Duodenal mucosa (tissue), 2 donors: ENCODE data around the gene ST3GAL5.

ENCODE experiments used
- H3K27ac ChIP-seq: one replicate; pipeline ENCODE4 v1.7.0; 2013; ENCODE audit warnings: low read depth, low read length
- H3K27me3 ChIP-seq, 2 donors: one replicate each; pipeline ENCODE4 v1.7.0; 2013; ENCODE audit warnings: low read length in 2 of 2, control low read depth in 1 of 2; ENCODE audit not compliant: insufficient read depth in 2 of 2, control insufficient read depth in 1 of 2
- H3K36me3 ChIP-seq, 2 donors: one replicate each; pipeline ENCODE4 v1.7.0; 2013; ENCODE audit warnings: low read length in 2 of 2, control low read depth in 1 of 2; ENCODE audit not compliant: insufficient read depth in 2 of 2, control insufficient read depth in 1 of 2
- H3K4me1 ChIP-seq, 2 donors: one replicate each; pipeline ENCODE4 v1.7.0; 2013; ENCODE audit warnings: low read length in 2 of 2, control low read depth in 1 of 2; ENCODE audit not compliant: insufficient read depth in 2 of 2, control insufficient read depth in 1 of 2
- H3K4me3 ChIP-seq, 2 donors: one replicate each; pipeline ENCODE4 v1.7.0; 2013; ENCODE audit warnings: low read length in 2 of 2, low read depth in 1 of 2
- H3K9ac ChIP-seq, 2 donors: one replicate each; pipeline ENCODE4 v1.7.0; 2013; ENCODE audit warnings: low read length in 2 of 2, low read depth in 1 of 2
- H3K9me3 ChIP-seq, 2 donors: one replicate each; pipeline ENCODE4 v1.7.0; 2013; ENCODE audit warnings: low read length in 2 of 2, control low read depth in 1 of 2; ENCODE audit not compliant: control insufficient read depth in 1 of 2

Gene ST3GAL5

GRCh38 chr2:85852937-85853498 is 35.8 kb downstream of the ST3GAL5 start:
- H3K9ac ChIP-seq, result peak overlapping the region; percentile 19 to 51
- peak overlapping the region; percentile 32 to 38 for H3K4me3 ChIP-seq
- H3K36me3 ChIP-seq, result no peaks in the 10 kb centered on the region
- H3K27me3 ChIP-seq, result no peaks in the 10 kb centered on the region
- peak overlapping the region; percentile 30 for H3K27ac ChIP-seq
- H3K9me3 ChIP-seq, result no peaks in the 10 kb centered on the region
- H3K4me1 ChIP-seq, result peaks cover 15 to 16% of the 10 kb centered on the region in 2 donors

- Histone ChIP-seq H3K4me3 (peak overlapping the region; percentile 32 to 38), H3K27ac (no peak overlapping the region), H3K9me3 (no peaks in the 10 kb centered on the region), H3K36me3 (peaks cover 0 to 3% of the 10 kb centered on the region in 2 donors), H3K4me1 (peaks cover 15 to 16% of the 10 kb centered on the region in 2 donors), H3K27me3 (no peaks in the 10 kb centered on the region), H3K9ac (no peak overlapping the region)
Observed at GRCh38 chr2:85852152-85852840, 36.5 kb downstream of the ST3GAL5 start.

GRCh38 chr2:85851253-85852151 is 37.3 kb downstream of the ST3GAL5 start:
- Histone ChIP-seq H3K9me3 (no peaks in the 10 kb centered on the region), H3K4me1 (peaks cover 15 to 16% of the 10 kb centered on the region in 2 donors), H3K27ac (no peak overlapping the region), H3K9ac (no peak overlapping the region), H3K36me3 (peaks cover 0 to 3% of the 10 kb centered on the region in 2 donors), H3K4me3 (no peak overlapping the region), H3K27me3 (no peaks in the 10 kb centered on the region)

- Histone ChIP-seq H3K4me1 (peaks cover 15 to 16% of the 10 kb centered on the region in 2 donors), H3K9ac (no peak overlapping the region), H3K36me3 (peaks cover 0 to 3% of the 10 kb centered on the region in 2 donors), H3K4me3 (no peak overlapping the region), H3K9me3 (no peaks in the 10 kb centered on the region), H3K27ac (no peak overlapping the region), H3K27me3 (no peaks in the 10 kb centered on the region)
Observed at GRCh38 chr2:85850451-85850850, 38.3 kb downstream of the ST3GAL5 start.

- H3K4me3 ChIP-seq, result no peak overlapping the region
- peaks cover 0 to 7% of the 10 kb centered on the region in 2 donors for H3K36me3 ChIP-seq
- no peaks in the 10 kb centered on the region for H3K27me3 ChIP-seq
- no peak overlapping the region for H3K9ac ChIP-seq
- H3K27ac ChIP-seq, result no peak overlapping the region
- no peaks in the 10 kb centered on the region for H3K9me3 ChIP-seq
- no peaks in the 10 kb centered on the region for H3K4me1 ChIP-seq
Observed at GRCh38 chr2:85847051-85847588, 41.7 kb downstream of the ST3GAL5 start.

- no peak overlapping the region for H3K4me3 ChIP-seq
- H3K27ac ChIP-seq, result no peak overlapping the region
- H3K9me3 ChIP-seq, result no peaks in the 10 kb centered on the region
- H3K4me1 ChIP-seq, result no peaks in the 10 kb centered on the region
- H3K27me3 ChIP-seq, result no peaks in the 10 kb centered on the region
- no peak overlapping the region for H3K9ac ChIP-seq
- peaks cover 0 to 7% of the 10 kb centered on the region in 2 donors for H3K36me3 ChIP-seq
Observed at GRCh38 chr2:85846411-85846810, 42.4 kb downstream of the ST3GAL5 start.

GRCh38 chr2:85844486-85844885 is 44.3 kb downstream of the ST3GAL5 start:
- Histone ChIP-seq H3K9ac (no peak overlapping the region), H3K27me3 (no peaks in the 10 kb centered on the region), H3K36me3 (peaks cover 0 to 8% of the 10 kb centered on the region in 2 donors), H3K4me3 (no peak overlapping the region), H3K9me3 (no peaks in the 10 kb centered on the region), H3K27ac (no peak overlapping the region), H3K4me1 (no peaks in the 10 kb centered on the region)

GRCh38 chr2:85843543-85843942 is 45.2 kb downstream of the ST3GAL5 start:
- no peaks in the 10 kb centered on the region for H3K4me1 ChIP-seq

GRCh38 chr2:85840091-85840490 is 48.7 kb downstream of the ST3GAL5 start:
- Histone ChIP-seq H3K27me3 (no peaks in the 10 kb centered on the region), H3K27ac (no peak overlapping the region), H3K9ac (no peak overlapping the region), H3K9me3 (no peaks in the 10 kb centered on the region), H3K4me1 (no peaks in the 10 kb centered on the region), H3K36me3 (peaks cover 0 to 8% of the 10 kb centered on the region in 2 donors), H3K4me3 (no peak overlapping the region)

More at GRCh38 chr2:85843543-85843942, 45.2 kb downstream of the ST3GAL5 start:
- no peak overlapping the region for H3K4me3 ChIP-seq
- H3K9ac ChIP-seq, result no peak overlapping the region
- no peaks in the 10 kb centered on the region for H3K9me3 ChIP-seq
- H3K27ac ChIP-seq, result no peak overlapping the region
- H3K36me3 ChIP-seq, result peaks cover 0 to 11% of the 10 kb centered on the region in 2 donors
- no peaks in the 10 kb centered on the region for H3K27me3 ChIP-seq

- Histone ChIP-seq H3K27me3 (no peaks in the 10 kb centered on the region), H3K4me1 (no peaks in the 10 kb centered on the region), H3K36me3 (peaks cover 0 to 5% of the 10 kb centered on the region in 2 donors), H3K9me3 (no peaks in the 10 kb centered on the region), H3K27ac (no peak overlapping the region), H3K9ac (no peak overlapping the region), H3K4me3 (no peak overlapping the region)
Observed at GRCh38 chr2:85839461-85839860, 49.3 kb downstream of the ST3GAL5 start.
